GF-D8 (cell line): ENCODE measurements around the gene C5orf63.
"Not testable (repeated sequence)": the region's sequence is repeated elsewhere in the genome, so short reads cannot be mapped to it uniquely, and the experiment has no call there.

Source experiments
- DNase-seq: peaks from one replicate; lab custom pipeline; 2025; lab: John Stamatoyannopoulos, UW

C5orf63 gene

DNA sequence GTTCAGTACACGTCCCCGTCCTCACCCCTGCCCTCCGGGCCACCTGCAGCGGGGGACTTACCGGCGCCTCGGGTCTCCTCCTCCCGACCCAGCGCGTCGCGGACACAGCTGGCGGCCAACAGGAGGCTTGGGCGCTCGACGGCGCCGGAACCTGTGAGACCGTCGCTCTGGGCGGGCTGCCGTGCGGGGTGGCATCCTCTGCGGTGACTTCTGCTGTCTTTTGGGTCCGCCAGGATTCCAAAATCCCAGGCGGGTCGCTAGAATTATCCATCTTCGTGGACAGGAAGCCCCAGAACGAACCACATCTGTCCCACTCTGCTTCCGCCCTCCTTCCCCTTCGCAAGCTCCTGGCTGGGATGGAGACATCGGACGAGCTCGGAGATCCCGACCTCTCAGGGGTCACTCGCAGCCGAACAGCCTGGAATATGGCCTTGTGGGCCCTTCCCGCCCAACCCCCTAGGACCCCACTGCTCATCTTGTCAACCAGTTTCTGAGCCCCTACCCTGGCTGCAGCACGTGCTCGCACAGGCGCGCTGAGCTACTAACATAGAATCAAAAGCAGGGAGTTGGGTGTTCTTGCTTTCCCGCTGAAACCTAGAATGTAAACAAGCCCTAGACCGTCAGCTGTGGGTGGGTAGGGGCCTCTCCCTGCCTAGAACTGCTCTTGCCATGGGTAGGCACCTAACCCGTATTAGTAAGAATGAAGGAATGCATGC lies 42.0 kb downstream of the C5orf63 start:
- DNase-seq, result no peak

DNA sequence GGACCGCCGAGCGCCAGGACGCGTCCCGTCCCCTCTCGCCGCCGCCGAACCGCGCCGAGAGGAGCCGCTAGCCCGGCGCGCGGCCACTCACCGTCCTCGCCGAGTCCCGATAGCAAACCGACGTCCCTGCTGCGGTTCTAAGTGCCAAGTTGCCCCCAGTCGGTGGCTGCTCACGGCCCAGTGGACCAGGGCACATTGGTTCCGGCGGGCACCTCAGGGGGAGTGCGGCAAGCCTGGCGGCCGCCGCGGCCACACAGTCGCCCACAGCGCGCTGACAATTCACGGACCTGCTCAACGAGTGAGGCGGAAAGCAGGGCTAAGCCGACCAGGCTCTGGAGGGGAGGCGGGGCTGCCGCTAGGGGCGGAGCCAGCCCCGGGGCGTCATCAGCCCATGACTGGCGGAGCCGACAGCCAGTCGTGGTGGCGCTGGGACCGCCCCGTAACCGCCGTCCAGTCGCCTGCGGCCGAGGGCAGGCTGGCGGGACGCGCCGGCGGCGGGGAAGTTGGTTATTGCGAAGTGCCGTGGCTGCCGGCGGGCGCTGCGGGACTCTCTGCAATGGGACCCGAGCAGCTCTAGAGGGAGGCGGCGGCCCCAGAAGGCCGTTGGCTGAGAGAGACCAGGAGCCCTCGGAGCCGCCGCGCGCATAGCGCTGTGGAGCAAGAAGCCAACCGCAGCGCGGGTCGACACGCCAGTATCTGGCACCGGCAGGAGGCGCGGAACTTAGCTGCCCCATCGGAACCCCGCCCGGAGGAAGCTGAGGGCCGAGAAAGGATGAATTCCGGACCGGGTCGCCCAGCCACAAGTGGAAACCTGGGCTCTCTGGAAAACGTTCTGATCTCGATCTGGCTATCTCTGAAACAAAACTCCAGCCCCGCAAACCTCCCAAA lies 42.8 kb downstream of the C5orf63 start, which contains the start of gene MARCHF3:
Gene MARCHF3 (minus strand): TSS at position 300 of the 888 bp plus-strand sequence. CDS start 112,387 bp downstream, outside the sequence.
- peak; percentile 83 for DNase-seq

- DNase-seq, result no peak
Measured at GRCh38 chr5:127029581-127030258, 43.6 kb downstream of the C5orf63 start.

GRCh38 chr5:127028822-127029457 lies 44.4 kb downstream of the C5orf63 start:
- peak; percentile 22 for DNase-seq

DNA sequence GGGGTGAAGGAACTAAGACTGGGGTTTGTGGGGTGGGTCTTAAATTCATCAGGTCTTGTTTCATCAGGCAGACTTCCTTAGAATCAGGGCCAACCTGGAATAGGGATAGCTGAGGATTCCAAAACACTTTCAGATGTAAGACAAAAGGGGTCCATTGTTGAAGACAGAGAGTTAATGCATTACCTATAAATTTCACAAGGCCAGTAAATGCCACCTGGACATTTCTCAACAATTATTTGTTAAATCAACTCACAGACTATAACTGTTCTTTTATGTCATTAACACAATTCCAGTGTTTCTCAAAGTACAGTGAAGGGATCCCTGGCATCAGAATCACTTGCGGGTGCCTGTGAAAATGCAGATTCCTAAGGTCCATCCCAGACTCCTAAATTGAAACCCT lies 45.8 kb downstream of the C5orf63 start:
- DNase-seq, result no peak

DNA sequence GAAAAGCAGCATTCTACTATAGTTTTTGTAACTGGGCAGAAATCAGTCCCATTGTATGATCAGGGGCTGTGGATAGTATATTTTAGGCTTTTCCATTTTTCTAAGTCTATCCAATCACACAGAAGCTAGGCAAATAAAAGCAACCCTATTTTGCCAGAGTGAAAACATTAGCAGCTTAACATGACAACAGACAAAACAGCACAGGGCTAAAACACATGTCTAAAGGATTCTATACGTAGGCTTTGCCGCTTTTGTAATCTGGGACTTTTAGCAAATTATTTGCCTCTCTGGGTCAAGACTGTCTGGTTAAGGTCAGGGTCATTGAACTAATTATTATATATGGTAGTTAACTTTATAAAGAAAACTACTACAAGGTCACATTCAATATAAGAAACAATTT lies 47.1 kb downstream of the C5orf63 start:
- no peak for DNase-seq

- DNase-seq, result no peak
Measured at GRCh38 chr5:127025467-127025866, 47.8 kb downstream of the C5orf63 start.

- no peak for DNase-seq
Measured at GRCh38 chr5:127024821-127025220, 48.5 kb downstream of the C5orf63 start.

- not testable (repeated sequence) for DNase-seq
Measured at GRCh38 chr5:127023552-127024191, 49.6 kb downstream of the C5orf63 start.

GRCh38 chr5:127022846-127023245 lies 50.5 kb downstream of the C5orf63 start:
- DNase-seq, result no peak

DNA sequence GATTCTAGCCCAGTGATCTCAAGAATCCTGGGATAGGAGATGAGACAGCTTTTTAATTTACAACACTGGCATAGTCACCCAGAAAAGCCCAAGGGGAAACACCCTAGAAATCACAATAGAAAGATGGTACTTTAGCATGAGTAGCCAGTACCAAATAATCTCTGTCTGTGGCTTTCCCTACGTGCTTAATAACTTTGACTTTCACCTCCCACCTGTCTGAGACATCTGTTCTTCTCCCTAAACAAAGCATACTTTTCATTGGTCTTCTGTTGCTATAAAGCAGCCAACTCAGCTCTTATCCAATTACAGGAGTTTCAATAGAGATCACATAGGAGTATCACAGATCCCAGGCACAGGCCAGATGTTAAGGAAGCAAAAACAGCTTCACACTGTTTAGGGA lies 53.4 kb downstream of the C5orf63 start:
- DNase-seq, result no peak

DNA sequence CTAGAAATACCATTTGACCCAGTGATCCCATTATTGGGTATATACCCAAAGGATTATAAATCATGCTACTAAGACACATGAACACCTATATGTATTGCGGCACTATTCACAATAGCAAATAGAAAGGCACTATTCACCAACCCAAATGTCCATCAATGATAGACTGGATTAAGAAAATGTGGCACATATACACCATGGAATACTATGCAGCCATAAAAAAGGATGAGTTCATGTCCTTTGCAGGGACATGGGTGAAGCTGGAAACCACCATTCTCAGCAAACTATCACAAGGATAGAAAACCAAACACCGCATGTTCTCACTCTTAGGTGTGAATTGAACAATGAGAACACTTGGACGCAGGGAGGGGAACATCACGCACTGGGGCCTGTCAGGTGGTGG lies 56.6 kb downstream of the C5orf63 start:
- DNase-seq, result not testable (repeated sequence)

GRCh38 chr5:127015716-127016115 lies 57.6 kb downstream of the C5orf63 start:
- DNase-seq, result no peak

DNA sequence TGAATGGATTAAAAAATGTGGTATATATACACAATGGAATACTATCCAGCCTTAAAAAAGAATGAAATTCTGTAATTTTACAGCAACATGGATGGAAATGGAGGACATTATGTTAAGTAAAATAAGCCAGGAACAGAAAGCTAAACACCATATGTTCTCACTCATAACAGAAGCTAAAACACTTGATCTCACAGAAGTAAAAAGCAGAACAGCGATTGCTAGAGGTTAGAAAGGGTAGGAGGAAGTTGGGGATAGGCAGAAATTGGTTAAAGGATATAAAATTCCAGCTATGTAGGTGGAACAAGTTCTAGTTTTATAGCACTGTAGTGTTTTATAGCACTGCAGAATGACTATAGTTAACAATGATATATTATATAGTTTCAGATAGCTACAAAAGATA lies 58.7 kb downstream of the C5orf63 start:
- no peak for DNase-seq

- DNase-seq, result no peak
Measured at GRCh38 chr5:127013407-127013806, 59.9 kb downstream of the C5orf63 start.

DNA sequence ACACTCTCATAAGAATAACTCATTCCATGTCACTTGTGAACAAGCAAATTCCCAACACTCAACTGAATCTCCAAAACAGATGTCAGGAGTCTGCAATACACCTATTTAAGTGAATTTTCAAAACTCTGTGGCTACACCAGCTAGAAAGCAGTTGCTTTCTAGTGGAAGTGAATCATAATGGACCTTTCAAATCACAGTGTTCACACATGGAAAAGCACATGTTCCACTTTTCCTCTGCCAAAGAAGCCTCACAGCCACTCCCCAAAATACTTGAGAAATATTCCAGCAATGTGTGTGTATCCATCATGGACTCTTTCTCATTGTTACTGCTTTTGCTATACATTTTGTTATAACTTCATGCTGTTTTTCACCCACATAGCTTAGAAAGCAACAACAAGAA lies 60.4 kb downstream of the C5orf63 start:
- DNase-seq, result no peak

GRCh38 chr5:127011961-127012644 lies 61.2 kb downstream of the C5orf63 start:
- DNase-seq, result no peak

DNA sequence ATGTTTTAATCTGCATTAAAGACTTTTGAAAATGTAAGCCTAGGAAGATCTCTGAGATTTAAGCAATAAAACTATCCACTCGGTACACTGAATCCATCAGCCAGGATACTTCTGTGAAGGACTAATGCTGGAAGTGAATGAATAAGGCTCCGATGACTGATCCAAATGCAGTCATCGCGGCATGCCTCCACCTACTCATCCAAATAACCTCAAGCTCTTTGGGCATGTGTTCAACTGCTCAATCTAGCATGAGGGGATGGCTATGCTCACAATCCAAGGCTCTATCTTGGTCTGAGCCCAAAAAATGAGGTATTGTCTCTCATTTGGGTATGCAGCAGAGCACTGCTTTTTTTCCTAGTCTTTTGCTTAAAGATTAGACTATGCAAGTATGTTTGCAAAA lies 62.1 kb downstream of the C5orf63 start:
- no peak for DNase-seq

GRCh38 chr5:127010362-127010761 lies 62.9 kb downstream of the C5orf63 start:
- no peak for DNase-seq

DNA sequence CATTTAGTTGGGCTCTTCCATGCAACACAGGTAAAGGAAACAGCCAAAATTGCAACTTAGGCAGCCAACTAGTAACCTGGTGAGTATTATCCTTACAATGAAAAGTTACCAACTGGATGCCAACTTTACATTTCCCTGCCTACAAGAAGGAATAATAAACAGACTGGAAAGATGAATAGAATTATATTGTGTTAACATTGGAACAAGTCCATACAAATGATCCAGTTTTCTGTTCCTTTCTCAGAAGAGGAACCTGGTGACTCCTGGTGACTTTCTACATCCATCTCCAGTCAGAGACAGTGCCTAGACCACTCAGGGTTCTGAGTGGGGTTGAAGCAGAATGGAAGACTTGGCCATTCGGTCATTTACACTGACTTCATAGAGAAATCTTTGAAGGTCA lies 63.5 kb downstream of the C5orf63 start:
- DNase-seq, result no peak
